ENCODE results near the gene GPR158.
"Not testable (repeated sequence)": the region's sequence is repeated elsewhere in the genome, so short reads cannot be mapped to it uniquely, and the experiment has no call there.

Gene GPR158

GRCh38 chr10:25317596-25318211 is 142.9 kb downstream of the GPR158 start:
- DNase-seq, result not testable (repeated sequence)

GRCh38 chr10:25327273-25327672 is 152.5 kb downstream of the GPR158 start:
- no peak for DNase-seq

- DNase-seq, result no peak
Observed at GRCh38 chr10:25328361-25328760, 153.6 kb downstream of the GPR158 start.

- DNase-seq, result not testable (repeated sequence)
Observed at GRCh38 chr10:25329587-25329986, 154.8 kb downstream of the GPR158 start.

- DNase-seq, result no peak
Observed at GRCh38 chr10:25334445-25334844, 159.6 kb downstream of the GPR158 start.

GRCh38 chr10:25336330-25336729 is 161.5 kb downstream of the GPR158 start:
- no peak for DNase-seq

GRCh38 chr10:25338271-25338670 is 163.5 kb downstream of the GPR158 start:
- DNase-seq, result no peak

DNA sequence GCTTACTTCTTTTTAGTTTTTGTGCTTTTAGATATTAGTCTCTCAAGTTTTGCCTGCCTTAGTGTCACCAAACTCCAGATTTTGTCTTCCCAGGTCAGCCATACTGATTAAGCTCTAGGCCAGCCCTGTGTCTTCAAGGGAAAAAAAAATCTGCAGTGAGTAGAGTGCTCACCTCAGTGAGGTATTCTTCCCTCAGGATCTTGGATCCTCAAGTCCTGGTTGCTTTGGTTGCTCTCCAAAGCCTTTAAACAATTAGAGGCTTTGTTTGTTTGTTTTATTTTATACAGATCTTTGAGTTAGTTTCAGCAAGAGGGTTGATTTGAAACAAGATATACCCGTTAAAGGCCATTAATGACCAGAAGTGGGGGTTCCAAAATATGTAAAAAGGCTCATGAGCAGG is 165.2 kb downstream of the GPR158 start:
- no peak for DNase-seq

- DNase-seq, result no peak
Observed at GRCh38 chr10:25349520-25349919, 174.7 kb downstream of the GPR158 start.

DNA sequence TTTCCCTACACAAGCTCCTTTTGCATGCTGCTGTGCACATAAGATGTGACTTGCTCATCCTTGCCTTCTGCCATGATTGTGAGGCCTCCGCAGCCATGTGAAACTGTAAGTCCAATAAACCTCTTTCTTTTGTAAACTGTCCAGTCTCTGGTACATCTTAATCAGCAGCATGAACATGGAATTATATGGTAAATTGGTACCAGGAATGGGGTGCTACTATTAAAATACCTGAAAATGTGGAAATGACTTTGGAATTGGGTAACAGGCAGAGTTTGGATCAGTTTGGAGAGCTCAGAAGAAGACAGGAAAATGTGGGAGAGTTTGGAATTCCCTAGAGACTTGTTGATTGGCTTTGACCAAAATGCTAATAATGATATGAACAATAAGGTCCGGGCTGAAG is 181.8 kb downstream of the GPR158 start:
- DNase-seq, result no peak

GRCh38 chr10:25357269-25357668 is 182.5 kb downstream of the GPR158 start:
- DNase-seq, result no peak

- no peak for DNase-seq
Observed at GRCh38 chr10:25382029-25382810, 207.4 kb downstream of the GPR158 start.

DNA sequence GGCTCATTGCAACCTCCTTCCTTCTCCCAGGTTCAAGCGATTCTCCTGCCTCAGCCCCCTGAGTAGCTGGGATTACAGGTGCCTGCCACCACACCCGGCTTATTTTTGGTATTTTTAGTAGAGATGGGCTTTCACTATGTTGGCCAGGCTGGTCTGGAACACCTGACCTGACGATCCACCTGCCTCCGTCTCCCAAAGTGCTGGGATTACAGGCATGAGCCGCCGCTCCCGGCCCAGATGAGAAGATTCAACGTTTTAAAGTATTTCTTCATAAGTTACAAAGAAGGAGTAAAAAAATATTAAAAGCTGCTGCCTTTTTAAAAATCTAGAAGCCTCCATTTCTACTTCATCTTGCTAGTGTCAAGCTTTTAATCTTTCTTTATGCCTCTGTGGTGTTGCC is 208.1 kb downstream of the GPR158 start:
- not testable (repeated sequence) for DNase-seq

GRCh38 chr10:25383686-25384085 is 208.9 kb downstream of the GPR158 start:
- no peak for DNase-seq

DNA sequence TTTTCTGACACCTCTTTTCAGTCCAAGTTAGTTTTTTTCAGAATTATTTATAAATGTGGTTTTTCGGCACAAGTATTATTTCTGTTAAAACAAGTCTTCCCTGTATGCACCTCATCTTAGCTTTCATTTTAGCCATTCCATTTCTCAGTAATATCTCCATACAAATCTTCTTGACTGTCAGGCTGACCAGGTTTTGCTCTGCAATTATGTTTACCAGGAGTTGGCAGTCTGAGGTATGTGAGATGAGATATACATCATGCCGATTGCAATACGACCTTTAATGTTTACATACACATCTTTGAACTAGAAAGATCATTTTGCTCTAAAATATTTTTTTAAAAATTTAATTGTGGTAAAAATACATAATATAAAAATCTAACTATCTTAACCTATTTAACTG is 209.8 kb downstream of the GPR158 start:
- no peak for DNase-seq

GRCh38 chr10:25388188-25388861 is 213.5 kb downstream of the GPR158 start:
- DNase-seq, result no peak

DNA sequence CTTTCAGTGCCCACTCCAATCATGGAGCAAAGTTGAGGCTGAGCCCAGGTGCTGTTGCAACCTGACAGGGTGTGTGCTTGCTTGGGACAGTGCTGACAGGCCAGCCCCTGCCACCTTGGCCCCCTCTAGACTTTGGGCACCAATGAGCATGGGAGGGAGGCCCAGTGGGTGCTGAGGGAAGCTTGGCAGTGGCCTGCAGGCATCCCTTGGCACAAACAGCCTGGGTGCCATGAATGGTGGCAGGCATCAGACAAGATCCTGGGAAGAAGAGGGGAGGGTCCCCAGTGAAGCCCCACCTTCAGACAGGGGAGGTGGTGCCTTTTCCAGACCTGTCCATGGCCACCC is 214.0 kb downstream of the GPR158 start:
- DNase-seq, result no peak

DNA sequence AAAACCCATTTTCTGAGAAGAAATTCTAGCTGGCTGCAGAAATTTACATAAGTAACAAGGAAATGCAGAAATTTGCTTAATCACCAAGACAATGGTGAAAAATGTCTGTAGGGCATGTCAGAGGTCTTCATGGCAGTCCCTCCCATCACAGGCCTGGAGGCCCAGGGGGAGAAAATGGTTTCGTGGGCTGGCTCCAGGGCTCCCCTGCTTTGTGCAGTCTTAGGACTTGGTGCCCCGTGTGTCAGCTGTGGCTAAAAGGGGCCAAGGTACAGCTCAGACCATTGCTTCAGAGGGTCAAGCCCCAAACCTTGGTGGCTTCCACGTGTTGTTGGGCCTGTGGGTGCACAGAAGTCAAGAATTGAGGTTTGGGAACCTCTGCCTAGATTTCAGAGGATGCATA is 215.9 kb downstream of the GPR158 start:
- no peak for DNase-seq

- DNase-seq, result no peak
Observed at GRCh38 chr10:25392132-25392531, 217.3 kb downstream of the GPR158 start.

- no peak for DNase-seq
Observed at GRCh38 chr10:25393621-25394020, 218.8 kb downstream of the GPR158 start.

- DNase-seq, result no peak
Observed at GRCh38 chr10:25398680-25399079, 223.9 kb downstream of the GPR158 start.

DNA sequence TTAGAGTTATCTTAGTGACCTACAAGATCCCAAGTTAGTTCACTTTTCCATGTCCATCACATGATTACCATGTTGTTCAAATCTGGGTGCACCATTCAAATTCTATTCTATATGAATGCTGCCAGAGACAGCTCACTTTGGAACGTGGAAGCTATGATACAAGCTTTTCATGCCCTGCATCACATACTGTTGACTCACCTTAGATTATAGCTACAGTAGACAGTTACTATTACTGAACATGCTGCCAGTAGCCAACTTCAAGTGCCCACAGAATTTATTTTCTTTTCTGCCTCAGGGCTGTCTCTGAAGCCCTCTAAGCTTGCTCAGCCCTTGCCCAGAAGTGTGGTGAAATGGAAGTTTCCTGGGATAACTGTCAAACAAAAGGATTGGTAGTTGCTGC is 231.1 kb downstream of the GPR158 start:
- DNase-seq, result no peak

DNA sequence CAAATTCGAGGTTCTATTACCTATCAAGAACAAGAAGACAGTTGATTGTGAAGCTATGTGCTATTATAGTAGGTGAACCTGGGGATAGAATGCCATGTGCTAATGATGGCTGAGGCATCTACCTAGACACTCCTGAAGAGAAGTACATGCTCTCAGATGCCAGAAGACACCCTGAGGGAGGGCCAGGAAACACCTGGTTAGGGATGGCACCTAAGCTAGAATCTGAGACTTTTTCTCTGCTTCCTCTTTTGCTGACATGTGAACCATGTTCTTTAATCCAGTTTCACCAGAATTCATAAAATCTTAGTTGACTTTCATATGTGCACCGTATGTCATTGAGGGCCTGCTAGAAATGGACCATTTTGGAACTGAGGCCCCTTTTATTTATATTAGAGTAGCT is 242.8 kb downstream of the GPR158 start:
- DNase-seq, result no peak

DNA sequence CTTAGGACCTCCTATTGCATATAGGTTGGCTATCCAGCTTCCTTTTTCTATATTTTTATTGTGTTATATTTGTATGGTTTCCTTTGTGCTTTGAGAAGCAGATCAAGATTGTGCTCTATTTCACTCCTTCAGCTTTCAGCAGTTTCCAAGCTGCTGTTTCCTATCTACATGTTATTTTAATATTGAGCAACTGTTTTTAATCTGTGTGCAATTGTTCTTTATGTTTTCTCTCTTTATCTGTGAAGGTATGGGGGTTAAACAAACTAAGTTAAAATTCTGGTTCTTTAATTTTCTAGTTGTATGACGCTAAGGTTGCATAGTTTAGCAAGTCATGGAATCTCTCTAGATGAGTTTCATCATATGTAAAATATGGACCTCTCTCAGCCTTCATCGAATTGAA is 251.0 kb downstream of the GPR158 start:
- no peak for DNase-seq

Measured in activated CD4-positive, alpha-beta T cell treated with anti-CD3 and anti-CD28 coated beads for 4 hours (primary cell).